Measurements from ENCODE around the gene ZNF30. TPM values are rescaled to one million over a fixed set of nuclear protein-coding genes. Genes with fewer than 3 reads are reported as not detected.
A peak's percentile ranks its signal among the peaks of the same experiment; 100 is the strongest.

ZNF30 gene
- total and polyA plus RNA-seq, 2 experiments from 2014 or later = 4.1 to 18.7 TPM

DNA sequence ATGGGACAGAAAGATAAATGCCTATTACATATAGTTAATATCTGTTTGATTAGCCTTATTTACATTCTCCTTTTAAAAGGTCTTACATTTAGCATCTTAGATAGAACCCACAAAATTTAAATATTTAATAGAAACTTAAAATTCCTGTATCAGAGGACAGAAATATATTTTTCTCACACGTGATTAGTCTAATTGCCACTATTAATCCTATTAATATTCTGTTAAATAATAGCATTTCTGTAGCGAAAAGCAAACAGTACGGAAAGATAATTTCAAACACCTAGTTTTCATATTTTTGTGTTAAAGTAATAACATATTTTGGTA, 380 bp upstream of the ZNF30 start:
- no peaks in the 10 kb centered on the region for H3K4me1 ChIP-seq (ENCODE audit: insufficient read depth)
- Mint-ChIP-seq H3K27ac (no peak overlapping the region), H3K4me1 (peaks cover 8% of the 10 kb centered on the region; the same call in 2 of the 3 replicates), H3K9me3 (peaks cover 11% of the 10 kb centered on the region; the same call in 1 of the 3 replicates), H3K36me3 (ENCODE audit: low read depth) (peaks cover 9% of the 10 kb centered on the region; the same call in 2 of the 3 replicates), H3K4me3 (peak overlapping the region; percentile 99), H3K27me3 (ENCODE audit: insufficient read depth, low read depth, poor library complexity) (peaks cover 4% of the 10 kb centered on the region)
- peak overlapping the region; percentile 88; the same call in 1 of the 2 replicates for H3K4me2 ChIP-seq
- no peak for TF ChIP-seq STAT1 (IDR thresholded peaks at IDR 0.05; ENCODE audit: unreplicated experiment)
- TF ChIP-seq CTCF (conservative IDR thresholded peaks at IDR 0.05; ENCODE audit: low read depth in 2 of 2) = no peak
- TF ChIP-seq, protein P1, sequence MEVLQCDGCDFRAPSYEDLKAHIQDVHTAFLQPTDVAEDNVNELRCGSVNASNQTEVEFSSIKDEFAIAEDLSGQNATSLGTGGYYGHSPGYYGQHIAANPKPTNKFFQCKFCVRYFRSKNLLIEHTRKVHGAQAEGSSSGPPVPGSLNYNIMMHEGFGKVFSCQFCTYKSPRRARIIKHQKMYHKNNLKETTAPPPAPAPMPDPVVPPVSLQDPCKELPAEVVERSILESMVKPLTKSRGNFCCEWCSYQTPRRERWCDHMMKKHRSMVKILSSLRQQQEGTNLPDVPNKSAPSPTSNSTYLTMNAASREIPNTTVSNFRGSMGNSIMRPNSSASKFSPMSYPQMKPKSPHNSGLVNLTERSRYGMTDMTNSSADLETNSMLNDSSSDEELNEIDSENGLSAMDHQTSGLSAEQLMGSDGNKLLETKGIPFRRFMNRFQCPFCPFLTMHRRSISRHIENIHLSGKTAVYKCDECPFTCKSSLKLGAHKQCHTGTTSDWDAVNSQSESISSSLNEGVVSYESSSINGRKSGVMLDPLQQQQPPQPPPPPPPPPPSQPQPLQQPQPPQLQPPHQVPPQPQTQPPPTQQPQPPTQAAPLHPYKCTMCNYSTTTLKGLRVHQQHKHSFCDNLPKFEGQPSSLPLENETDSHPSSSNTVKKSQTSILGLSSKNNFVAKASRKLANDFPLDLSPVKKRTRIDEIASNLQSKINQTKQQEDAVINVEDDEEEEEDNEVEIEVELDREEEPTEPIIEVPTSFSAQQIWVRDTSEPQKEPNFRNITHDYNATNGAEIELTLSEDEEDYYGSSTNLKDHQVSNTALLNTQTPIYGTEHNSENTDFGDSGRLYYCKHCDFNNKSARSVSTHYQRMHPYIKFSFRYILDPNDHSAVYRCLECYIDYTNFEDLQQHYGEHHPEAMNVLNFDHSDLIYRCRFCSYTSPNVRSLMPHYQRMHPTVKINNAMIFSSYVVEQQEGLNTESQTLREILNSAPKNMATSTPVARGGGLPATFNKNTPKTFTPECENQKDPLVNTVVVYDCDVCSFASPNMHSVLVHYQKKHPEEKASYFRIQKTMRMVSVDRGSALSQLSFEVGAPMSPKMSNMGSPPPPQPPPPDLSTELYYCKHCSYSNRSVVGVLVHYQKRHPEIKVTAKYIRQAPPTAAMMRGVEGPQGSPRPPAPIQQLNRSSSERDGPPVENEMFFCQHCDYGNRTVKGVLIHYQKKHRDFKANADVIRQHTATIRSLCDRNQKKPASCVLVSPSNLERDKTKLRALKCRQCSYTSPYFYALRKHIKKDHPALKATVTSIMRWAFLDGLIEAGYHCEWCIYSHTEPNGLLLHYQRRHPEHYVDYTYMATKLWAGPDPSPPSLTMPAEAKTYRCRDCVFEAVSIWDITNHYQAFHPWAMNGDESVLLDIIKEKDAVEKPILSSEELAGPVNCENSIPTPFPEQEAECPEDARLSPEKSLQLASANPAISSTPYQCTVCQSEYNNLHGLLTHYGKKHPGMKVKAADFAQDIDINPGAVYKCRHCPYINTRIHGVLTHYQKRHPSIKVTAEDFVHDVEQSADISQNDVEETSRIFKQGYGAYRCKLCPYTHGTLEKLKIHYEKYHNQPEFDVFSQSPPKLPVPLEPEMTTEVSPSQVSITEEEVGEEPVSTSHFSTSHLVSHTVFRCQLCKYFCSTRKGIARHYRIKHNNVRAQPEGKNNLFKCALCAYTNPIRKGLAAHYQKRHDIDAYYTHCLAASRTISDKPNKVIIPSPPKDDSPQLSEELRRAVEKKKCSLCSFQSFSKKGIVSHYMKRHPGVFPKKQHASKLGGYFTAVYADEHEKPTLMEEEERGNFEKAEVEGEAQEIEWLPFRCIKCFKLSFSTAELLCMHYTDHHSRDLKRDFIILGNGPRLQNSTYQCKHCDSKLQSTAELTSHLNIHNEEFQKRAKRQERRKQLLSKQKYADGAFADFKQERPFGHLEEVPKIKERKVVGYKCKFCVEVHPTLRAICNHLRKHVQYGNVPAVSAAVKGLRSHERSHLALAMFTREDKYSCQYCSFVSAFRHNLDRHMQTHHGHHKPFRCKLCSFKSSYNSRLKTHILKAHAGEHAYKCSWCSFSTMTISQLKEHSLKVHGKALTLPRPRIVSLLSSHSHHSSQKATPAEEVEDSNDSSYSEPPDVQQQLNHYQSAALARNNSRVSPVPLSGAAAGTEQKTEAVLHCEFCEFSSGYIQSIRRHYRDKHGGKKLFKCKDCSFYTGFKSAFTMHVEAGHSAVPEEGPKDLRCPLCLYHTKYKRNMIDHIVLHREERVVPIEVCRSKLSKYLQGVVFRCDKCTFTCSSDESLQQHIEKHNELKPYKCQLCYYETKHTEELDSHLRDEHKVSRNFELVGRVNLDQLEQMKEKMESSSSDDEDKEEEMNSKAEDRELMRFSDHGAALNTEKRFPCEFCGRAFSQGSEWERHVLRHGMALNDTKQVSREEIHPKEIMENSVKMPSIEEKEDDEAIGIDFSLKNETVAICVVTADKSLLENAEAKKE (CRISPR knock-in tag; IDR thresholded peaks at IDR 0.05) = no peak
- no peak for TF ChIP-seq JUNB (IDR thresholded peaks at IDR 0.05; ENCODE audit: unreplicated experiment)
- TF ChIP-seq ZNF331 (CRISPR knock-in tag; IDR thresholded peaks at IDR 0.05; ENCODE audit: low read depth) = no peak
- H3K9me2 ChIP-seq (ENCODE audit: insufficient read depth) = peaks cover 9% of the 10 kb centered on the region
- ATAC-seq (no peak), DNase-seq (ENCODE audit: low spot score) (no peak)
- no peaks in the 10 kb centered on the region for H3K27me3 ChIP-seq (ENCODE audit: insufficient read depth)
- H3K27ac ChIP-seq (ENCODE audit: low read depth) = no peak overlapping the region
- H3K79me2 ChIP-seq (replicated peaks; ENCODE audit: insufficient read depth) = peaks cover 5% of the 10 kb centered on the region; the same call in 1 of the 2 replicates
- no peaks in the 10 kb centered on the region for H4K20me1 ChIP-seq (replicated peaks; ENCODE audit: insufficient read depth)
- no peaks in the 10 kb centered on the region for H3F3A ChIP-seq (replicated peaks; ENCODE audit: low read depth)
- H3K36me3 ChIP-seq (ENCODE audit: insufficient read depth) = no peaks in the 10 kb centered on the region
- H2AFZ ChIP-seq = no peak overlapping the region
- H3K4me3 ChIP-seq = 0 out of 2 replicates have a peak overlapping the region, but pooled peaks have one; percentile 73
